ENCODE measurements around the gene MAFG. TPM values are rescaled to one million over a fixed set of nuclear protein-coding genes. Genes with fewer than 3 reads are reported as not detected.

MAFG gene
- total and polyA plus RNA-seq, 2 of the 13 experiments (the other 11 are each of a cell fraction or from before 2014, with no cell fraction given): 14.5 to 20.0 TPM

DNA sequence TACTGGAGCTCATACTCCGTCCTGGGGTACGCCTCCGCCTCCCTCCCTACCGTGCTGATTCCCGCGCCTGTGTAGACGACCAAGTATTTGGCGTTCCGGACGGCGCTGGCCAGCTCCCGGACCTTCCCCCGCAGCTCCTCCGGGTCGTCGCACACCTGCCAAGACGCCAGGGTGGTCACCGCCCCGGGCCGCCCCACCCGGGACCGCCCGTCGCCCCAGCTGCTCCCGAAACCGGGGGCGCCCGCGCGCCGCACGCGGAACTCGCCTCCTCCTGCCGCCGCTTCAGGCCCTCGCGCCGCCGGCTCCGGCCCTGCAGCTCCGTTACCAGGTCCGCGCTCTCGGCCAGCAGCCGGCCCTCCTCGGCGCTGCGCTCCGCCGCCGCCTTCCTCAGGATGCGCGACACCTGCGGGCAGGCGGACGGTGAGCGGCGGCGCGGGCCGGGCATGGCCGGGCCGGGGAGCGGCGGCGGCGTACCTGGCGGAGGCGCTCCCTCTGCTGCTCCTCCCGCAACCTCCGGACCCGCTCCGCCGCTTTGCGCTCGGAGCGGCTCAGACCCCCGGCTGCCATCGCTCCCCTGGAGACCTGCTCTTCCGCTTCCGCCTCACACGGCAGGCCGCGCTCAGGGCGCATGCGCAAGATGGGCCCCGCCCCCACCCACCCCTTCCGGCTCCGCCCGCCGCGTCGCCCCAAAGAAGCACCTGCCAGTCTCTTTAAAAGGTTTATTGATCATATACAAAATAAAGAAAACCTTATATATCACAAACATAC, 9.8 kb downstream of the MAFG start, which contains the start of gene SIRT7 (continued):
- TF ChIP-seq, protein P1, sequence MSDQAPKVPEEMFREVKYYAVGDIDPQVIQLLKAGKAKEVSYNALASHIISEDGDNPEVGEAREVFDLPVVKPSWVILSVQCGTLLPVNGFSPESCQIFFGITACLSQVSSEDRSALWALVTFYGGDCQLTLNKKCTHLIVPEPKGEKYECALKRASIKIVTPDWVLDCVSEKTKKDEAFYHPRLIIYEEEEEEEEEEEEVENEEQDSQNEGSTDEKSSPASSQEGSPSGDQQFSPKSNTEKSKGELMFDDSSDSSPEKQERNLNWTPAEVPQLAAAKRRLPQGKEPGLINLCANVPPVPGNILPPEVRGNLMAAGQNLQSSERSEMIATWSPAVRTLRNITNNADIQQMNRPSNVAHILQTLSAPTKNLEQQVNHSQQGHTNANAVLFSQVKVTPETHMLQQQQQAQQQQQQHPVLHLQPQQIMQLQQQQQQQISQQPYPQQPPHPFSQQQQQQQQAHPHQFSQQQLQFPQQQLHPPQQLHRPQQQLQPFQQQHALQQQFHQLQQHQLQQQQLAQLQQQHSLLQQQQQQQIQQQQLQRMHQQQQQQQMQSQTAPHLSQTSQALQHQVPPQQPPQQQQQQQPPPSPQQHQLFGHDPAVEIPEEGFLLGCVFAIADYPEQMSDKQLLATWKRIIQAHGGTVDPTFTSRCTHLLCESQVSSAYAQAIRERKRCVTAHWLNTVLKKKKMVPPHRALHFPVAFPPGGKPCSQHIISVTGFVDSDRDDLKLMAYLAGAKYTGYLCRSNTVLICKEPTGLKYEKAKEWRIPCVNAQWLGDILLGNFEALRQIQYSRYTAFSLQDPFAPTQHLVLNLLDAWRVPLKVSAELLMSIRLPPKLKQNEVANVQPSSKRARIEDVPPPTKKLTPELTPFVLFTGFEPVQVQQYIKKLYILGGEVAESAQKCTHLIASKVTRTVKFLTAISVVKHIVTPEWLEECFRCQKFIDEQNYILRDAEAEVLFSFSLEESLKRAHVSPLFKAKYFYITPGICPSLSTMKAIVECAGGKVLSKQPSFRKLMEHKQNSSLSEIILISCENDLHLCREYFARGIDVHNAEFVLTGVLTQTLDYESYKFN (CRISPR knock-in tag; conservative IDR thresholded peaks at IDR 0.05): no peak
- TF ChIP-seq TCF7 (IDR thresholded peaks at IDR 0.05; ENCODE audit: low read depth): no peak
- no peak for TF ChIP-seq SP4 (CRISPR knock-in tag; IDR thresholded peaks at IDR 0.05)
- no peak for TF ChIP-seq FLYWCH1 (CRISPR knock-in tag; IDR thresholded peaks at IDR 0.05)
- no peak for TF ChIP-seq ZNF382 (CRISPR knock-in tag; IDR thresholded peaks at IDR 0.05; ENCODE audit: borderline replicate concordance)
- TF ChIP-seq ZFAT (CRISPR knock-in tag; conservative IDR thresholded peaks at IDR 0.05): no peak
- TF ChIP-seq MTA3 (CRISPR knock-in tag; IDR thresholded peaks at IDR 0.05): no peak
- TF ChIP-seq TEAD3 (CRISPR knock-in tag; optimal IDR thresholded peaks at IDR 0.05; ENCODE audit: borderline replicate concordance): no peak
- TF ChIP-seq MAZ (IDR thresholded peaks at IDR 0.05; ENCODE audit: borderline replicate concordance, low read depth, low read length): no peak
- TF ChIP-seq MAZ (CRISPR knock-in tag; IDR thresholded peaks at IDR 0.05; ENCODE audit: low read depth): peak; percentile 65; the same call in 1 of the 2 replicates
- no peak for TF ChIP-seq RCOR2 (CRISPR knock-in tag; IDR thresholded peaks at IDR 0.05)
- no peak for TF ChIP-seq KLF15 (CRISPR knock-in tag; IDR thresholded peaks at IDR 0.05; ENCODE audit: borderline replicate concordance)
- TF ChIP-seq ZSCAN31 (CRISPR knock-in tag; IDR thresholded peaks at IDR 0.05; ENCODE audit: low read depth): no peak; the same call in 1 of the 2 replicates
- TF ChIP-seq ZNF709 (CRISPR knock-in tag; IDR thresholded peaks at IDR 0.05): 0 out of 2 replicates have a peak, but pooled peaks have one; percentile 36
- no peak for TF ChIP-seq NFKBIZ (CRISPR knock-in tag; IDR thresholded peaks at IDR 0.05)
- TF ChIP-seq KDM5A (IDR thresholded peaks at IDR 0.05; ENCODE audit: borderline replicate concordance, low read length): peak; percentile 76; the same call in 1 of the 2 replicates
- TF ChIP-seq ESRRA (CRISPR knock-in tag; IDR thresholded peaks at IDR 0.05; ENCODE audit: low read depth): no peak
- 0 out of 2 replicates have a peak, but pooled peaks have one; percentile 40 for TF ChIP-seq MEIS2 (CRISPR knock-in tag; IDR thresholded peaks at IDR 0.05)
- TF ChIP-seq ZNF768 (CRISPR knock-in tag; IDR thresholded peaks at IDR 0.05): peak; percentile 51
- TF ChIP-seq GLMP (CRISPR knock-in tag; IDR thresholded peaks at IDR 0.05; ENCODE audit: borderline replicate concordance): no peak
- TF ChIP-seq STAG1 (CRISPR knock-in tag; IDR thresholded peaks at IDR 0.05): no peak
- peak; percentile 66; the same call in 1 of the 2 replicates for TF ChIP-seq ETV5 (CRISPR knock-in tag; IDR thresholded peaks at IDR 0.05; ENCODE audit: borderline replicate concordance)
- TF ChIP-seq ZNF605 (CRISPR knock-in tag; IDR thresholded peaks at IDR 0.05): no peak
- TF ChIP-seq SMAD1 (CRISPR knock-in tag; IDR thresholded peaks at IDR 0.05; ENCODE audit: borderline replicate concordance, low read depth): 0 out of 2 replicates have a peak, but pooled peaks have one; percentile 45
- TF ChIP-seq HNRNPLL (IDR thresholded peaks at IDR 0.05; ENCODE audit: low read depth, low read length, poor library complexity, severe bottlenecking): peak; percentile 94
- no peak for TF ChIP-seq NFYC (CRISPR knock-in tag; IDR thresholded peaks at IDR 0.05)
- TF ChIP-seq PHB2 (IDR thresholded peaks at IDR 0.05; ENCODE audit: partially characterized antibody): no peak
- TF ChIP-seq ATM (IDR thresholded peaks at IDR 0.05; ENCODE audit: borderline replicate concordance): no peak

Measured in HepG2 (cell line).